ENCODE measurements around the gene MLLT6.

DNA sequence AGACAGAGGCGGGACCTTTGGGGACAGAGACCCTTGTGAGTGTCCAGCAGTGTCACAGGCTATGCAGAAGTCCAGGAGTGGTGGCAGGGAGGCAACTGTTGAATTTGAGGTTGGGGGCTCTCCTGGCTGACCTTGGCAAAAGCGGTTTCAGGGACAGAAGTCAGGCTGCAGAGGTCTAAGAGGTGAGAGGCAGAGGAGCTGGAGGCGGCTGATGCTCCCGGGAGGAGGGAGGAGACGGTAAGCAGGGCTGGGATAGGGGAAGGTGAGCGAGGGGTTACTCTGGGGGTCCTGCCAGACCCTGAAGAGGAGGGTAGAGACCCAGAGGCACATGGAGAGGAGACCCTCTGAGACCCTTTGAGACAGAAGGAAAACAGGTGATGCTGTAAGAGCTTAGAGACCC, 35.6 kb upstream of the MLLT6 start:
- no peak for TF ChIP-seq POLR2AphosphoS5 (IDR thresholded peaks at IDR 0.05; ENCODE audit: low read depth, low read length)
- TF ChIP-seq, protein P1, sequence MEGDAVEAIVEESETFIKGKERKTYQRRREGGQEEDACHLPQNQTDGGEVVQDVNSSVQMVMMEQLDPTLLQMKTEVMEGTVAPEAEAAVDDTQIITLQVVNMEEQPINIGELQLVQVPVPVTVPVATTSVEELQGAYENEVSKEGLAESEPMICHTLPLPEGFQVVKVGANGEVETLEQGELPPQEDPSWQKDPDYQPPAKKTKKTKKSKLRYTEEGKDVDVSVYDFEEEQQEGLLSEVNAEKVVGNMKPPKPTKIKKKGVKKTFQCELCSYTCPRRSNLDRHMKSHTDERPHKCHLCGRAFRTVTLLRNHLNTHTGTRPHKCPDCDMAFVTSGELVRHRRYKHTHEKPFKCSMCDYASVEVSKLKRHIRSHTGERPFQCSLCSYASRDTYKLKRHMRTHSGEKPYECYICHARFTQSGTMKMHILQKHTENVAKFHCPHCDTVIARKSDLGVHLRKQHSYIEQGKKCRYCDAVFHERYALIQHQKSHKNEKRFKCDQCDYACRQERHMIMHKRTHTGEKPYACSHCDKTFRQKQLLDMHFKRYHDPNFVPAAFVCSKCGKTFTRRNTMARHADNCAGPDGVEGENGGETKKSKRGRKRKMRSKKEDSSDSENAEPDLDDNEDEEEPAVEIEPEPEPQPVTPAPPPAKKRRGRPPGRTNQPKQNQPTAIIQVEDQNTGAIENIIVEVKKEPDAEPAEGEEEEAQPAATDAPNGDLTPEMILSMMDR (IDR thresholded peaks at IDR 0.05): no peak
- TF ChIP-seq, protein P2, sequence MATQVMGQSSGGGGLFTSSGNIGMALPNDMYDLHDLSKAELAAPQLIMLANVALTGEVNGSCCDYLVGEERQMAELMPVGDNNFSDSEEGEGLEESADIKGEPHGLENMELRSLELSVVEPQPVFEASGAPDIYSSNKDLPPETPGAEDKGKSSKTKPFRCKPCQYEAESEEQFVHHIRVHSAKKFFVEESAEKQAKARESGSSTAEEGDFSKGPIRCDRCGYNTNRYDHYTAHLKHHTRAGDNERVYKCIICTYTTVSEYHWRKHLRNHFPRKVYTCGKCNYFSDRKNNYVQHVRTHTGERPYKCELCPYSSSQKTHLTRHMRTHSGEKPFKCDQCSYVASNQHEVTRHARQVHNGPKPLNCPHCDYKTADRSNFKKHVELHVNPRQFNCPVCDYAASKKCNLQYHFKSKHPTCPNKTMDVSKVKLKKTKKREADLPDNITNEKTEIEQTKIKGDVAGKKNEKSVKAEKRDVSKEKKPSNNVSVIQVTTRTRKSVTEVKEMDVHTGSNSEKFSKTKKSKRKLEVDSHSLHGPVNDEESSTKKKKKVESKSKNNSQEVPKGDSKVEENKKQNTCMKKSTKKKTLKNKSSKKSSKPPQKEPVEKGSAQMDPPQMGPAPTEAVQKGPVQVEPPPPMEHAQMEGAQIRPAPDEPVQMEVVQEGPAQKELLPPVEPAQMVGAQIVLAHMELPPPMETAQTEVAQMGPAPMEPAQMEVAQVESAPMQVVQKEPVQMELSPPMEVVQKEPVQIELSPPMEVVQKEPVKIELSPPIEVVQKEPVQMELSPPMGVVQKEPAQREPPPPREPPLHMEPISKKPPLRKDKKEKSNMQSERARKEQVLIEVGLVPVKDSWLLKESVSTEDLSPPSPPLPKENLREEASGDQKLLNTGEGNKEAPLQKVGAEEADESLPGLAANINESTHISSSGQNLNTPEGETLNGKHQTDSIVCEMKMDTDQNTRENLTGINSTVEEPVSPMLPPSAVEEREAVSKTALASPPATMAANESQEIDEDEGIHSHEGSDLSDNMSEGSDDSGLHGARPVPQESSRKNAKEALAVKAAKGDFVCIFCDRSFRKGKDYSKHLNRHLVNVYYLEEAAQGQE (IDR thresholded peaks at IDR 0.05; ENCODE audit: insufficient read depth in 1 of 2, low read depth in 2 of 2, low read length in 1 of 2): no peak

Data from Panc1 (cell line).